K562 (cell line): ENCODE results near the gene NAPEPLD. TPM values are rescaled to one million over a fixed set of nuclear protein-coding genes. Genes with fewer than 3 reads are reported as not detected.

Experiments
- ATAC-seq: fragments of 200-7000 bp; cut with Tn5 transposase; 3 replicates; pipeline ENCODE4 v1.9.1; 2020; ENCODE audit warnings: moderate library complexity
- BruUV-seq: library from RNA; stranded (reverse); fragments of 400-500 nt; replicated peaks from 2 replicates; lab custom pipeline; 2021; lab: Mats Ljungman, UMichigan
- CTCF ChIA-PET: fragments of 300-600 bp; formaldehyde crosslinking; extraction: SDS; loops from one replicate; lab custom pipeline; 2021; ENCODE audit warnings: low intra/inter-chr PET ratio; lab: Yijun Ruan, JAX
- POLR2A ChIA-PET: fragments of 300-600, 350-650 bp; sonication (Branson Sonifier 250); formaldehyde crosslinking; extraction: SDS; loops from one replicate; lab custom pipeline; 2021; ENCODE audit warnings: antibody characterized with exemption, inconsistent platforms; lab: Yijun Ruan, JAX
- DNase-seq, 4 experiments: peaks; one replicate each; pipeline versions ENCODE4 v3.0.0 to v3.0.0-alpha.2; 2011 to 2018; ENCODE audit warnings: low spot score in 3 of 4, mixed read lengths in 3 of 4; ENCODE audit errors: extremely low read depth in 1 of 4
- FAIRE-seq: peaks from 2 replicates; lab custom pipeline; 2011; peaks lifted over from hg19 to GRCh38; lab: Jason Lieb, UNC
- H2AFZ ChIP-seq: 2 replicates; pipeline ENCODE4 v1.6.0; 2011; ENCODE audit warnings: low read depth, low read length, control low read depth, inconsistent platforms
- H3K27ac ChIP-seq: fragments of 200-600 bp; 3 replicates; pipeline ENCODE4 v1.8.0; 2011; ENCODE audit warnings: low read depth, mild to moderate bottlenecking, control low read depth, inconsistent platforms, low read length, moderate library complexity, mixed read lengths; ENCODE audit errors: extremely low read depth
- H3K27me3 ChIP-seq, 2 experiments: fragments of 300-600 bp in 1 of 2; 2 replicates in 1 of 2; 3 replicates in 1 of 2; pipeline versions ENCODE4 v1.6.0 to v1.8.0; 2011; ENCODE audit warnings: inconsistent platforms in 2 of 2, low read length in 2 of 2, mild to moderate bottlenecking in 1 of 2, mixed read lengths in 1 of 2, moderate library complexity in 1 of 2; ENCODE audit not compliant: control insufficient read depth in 2 of 2, insufficient read depth in 2 of 2
- H3K36me3 ChIP-seq: fragments of 300-600 bp; 3 replicates; pipeline ENCODE4 v1.8.0; 2011; ENCODE audit warnings: mild to moderate bottlenecking, low read length, inconsistent platforms; ENCODE audit not compliant: control insufficient read depth, insufficient read depth
- H3K4me1 ChIP-seq, 2 experiments: fragments of 200-600 bp in 1 of 2; replicated peaks in 1 of 2; 2 replicates in 1 of 2; 3 replicates in 1 of 2; pipeline versions ENCODE4 v1.5.1 to v1.8.0; 2011; ENCODE audit warnings: inconsistent platforms in 2 of 2, low read length in 2 of 2, mild to moderate bottlenecking in 1 of 2, mixed read lengths in 1 of 2, moderate library complexity in 1 of 2; ENCODE audit not compliant: control insufficient read depth in 2 of 2, insufficient read depth in 2 of 2
- H3K4me2 ChIP-seq: 2 replicates; pipeline ENCODE4 v1.6.1; 2011; ENCODE audit warnings: low read length, control low read depth, inconsistent platforms, mixed read lengths; ENCODE audit not compliant: insufficient read depth
- H3K4me3 ChIP-seq: fragments of 200-600 bp; sonication (generic), shearing (Covaris generic); 2 replicates; pipeline ENCODE4 v1.5.1; 2016; ENCODE audit warnings: control low read depth, inconsistent platforms
- H3K79me2 ChIP-seq: fragments of 200-600 bp; 3 replicates; pipeline ENCODE4 v1.8.0; 2011; ENCODE audit warnings: low read length, inconsistent platforms; ENCODE audit not compliant: control insufficient read depth, insufficient read depth
- H3K9ac ChIP-seq, 2 experiments: 2 replicates each; pipeline versions ENCODE4 v1.6.0 to v1.6.1; 2011; ENCODE audit warnings: low read depth in 2 of 2, low read length in 2 of 2, control low read depth in 1 of 2, inconsistent platforms in 1 of 2, mild to moderate bottlenecking in 1 of 2, mixed read lengths in 1 of 2; ENCODE audit not compliant: insufficient read depth in 1 of 2
- H3K9me1 ChIP-seq: one replicate; pipeline ENCODE4 v1.6.0; 2011; ENCODE audit warnings: inconsistent platforms, mild to moderate bottlenecking, low read length, moderate library complexity; ENCODE audit not compliant: control insufficient read depth, insufficient read depth
- H3K9me3 ChIP-seq: replicated peaks from 2 replicates; pipeline ENCODE4 v1.5.1; 2011; ENCODE audit warnings: low read depth, low read length, inconsistent platforms; ENCODE audit not compliant: control insufficient read depth, insufficient read depth
- H4K20me1 ChIP-seq: replicated peaks from 2 replicates; pipeline ENCODE4 v1.6.1; 2011; ENCODE audit warnings: low read length, inconsistent platforms, mixed read lengths; ENCODE audit not compliant: control insufficient read depth, insufficient read depth
- CHCHD3 ChIP-seq: fragments of 250-450 bp; sonication (Bioruptor Pico); IDR thresholded peaks from 2 replicates; pipeline ENCODE4 v2.1.2; 2022; ENCODE audit warnings: mild to moderate bottlenecking
- HDAC1 ChIP-seq, 2 experiments: fragments of 450-650 bp; IDR thresholded peaks; 2 replicates each; pipeline ENCODE4 v1.6.1; 2016 to 2017; ENCODE audit warnings: inconsistent platforms in 1 of 2, mild to moderate bottlenecking in 1 of 2, moderate library complexity in 1 of 2
- HMGN3 ChIP-seq: IDR thresholded peaks from 2 replicates; pipeline ENCODE4 v1.6.1; 2011; ENCODE audit warnings: borderline replicate concordance, low read depth, mild to moderate bottlenecking, mixed read lengths, low read length; ENCODE audit not compliant: insufficient read length; ENCODE audit errors: extremely low read depth
- KLF16 ChIP-seq: IDR thresholded peaks from 2 replicates; pipeline ENCODE4 v1.6.1; 2016; ENCODE audit warnings: antibody characterized with exemption
- NR2C1 ChIP-seq, 2 experiments: fragments of 450-650 bp; IDR thresholded peaks; 2 replicates each; pipeline ENCODE4 v1.6.1; 2017; ENCODE audit warnings: mild to moderate bottlenecking in 2 of 2, antibody characterized with exemption in 1 of 2, inconsistent platforms in 1 of 2, missing compliant biosample characterization in 1 of 2, missing genetic modification characterization in 1 of 2
- RUNX1 ChIP-seq: sonication (generic); IDR thresholded peaks from 2 replicates; pipeline ENCODE4 v1.6.1; 2016; ENCODE audit warnings: antibody characterized with exemption, low read depth
- ZNF3 ChIP-seq: fragments of 250-450 bp; sonication (Bioruptor Pico); IDR thresholded peaks from 2 replicates; pipeline ENCODE4 v1.5.0; 2021; ENCODE audit warnings: mild to moderate bottlenecking, moderate library complexity
- ZNF766 ChIP-seq: fragments of 200-800 bp; sonication (Bioruptor generic); conservative IDR thresholded peaks from 2 replicates; pipeline ENCODE4 v1.6.1; 2016; ENCODE audit warnings: missing genetic modification characterization, missing compliant biosample characterization
- WGBS: fragments of 100-300 bp; shearing (Covaris generic); methylation state at CpG from one replicate; pipeline ENCODE4 v1.1.6; 2016; ENCODE audit warnings: low coverage, mixed read lengths; ENCODE audit not compliant: insufficient coverage; ENCODE audit errors: missing lambda C conversion rate; 5-methylcytosine and 5-hydroxymethylcytosine counted together
- in situ Hi-C: fragments of 300-500 bp; cut with MboI; formaldehyde crosslinking; loops from 4 replicates; pipeline ENCODE4 v1.15.0; 2018; ENCODE audit warnings: inconsistent platforms, mixed read lengths
- intact Hi-C: fragments of 100-400 bp; cut with micrococcal nuclease; formaldehyde crosslinking; loops from 2 replicates; pipeline ENCODE4 v1.14.2; 2022
- polyA plus RNA-seq, 8 experiments: library from polyadenylated mRNA; depleted of rRNA in 4 of 8; stranded (reverse) in 5 of 8; unstranded in 3 of 8; fragments of >200 nt; fragmentation: Nextera tagmentation in 2 of 8; fragmentation: Illumina TruSeq in 1 of 8; extraction: Ambion mirVana in 2 of 8; extraction: Trizol in 1 of 8; gene quantifications; 2 replicates each; pipeline versions ENCODE4 v1.2.1 to v1.2.3, GENCODE V29; 2011 to 2014; ENCODE audit warnings: inconsistent platforms in 1 of 8, missing spikeins in 1 of 8
- total RNA-seq, 7 experiments: library from RNA; depleted of rRNA in 6 of 7; stranded (reverse); fragments of >200 nt in 6 of 7; fragmentation: Illumina TruSeq in 2 of 7; extraction: Trizol in 2 of 7; gene quantifications; 2 replicates each; pipeline versions ENCODE4 v1.2.1 to v1.2.3, GENCODE V29; 2011 to 2021; ENCODE audit warnings: low replicate concordance in 1 of 7
- TF ChIP-seq, protein P1 (sequence below): fragments of 450-650 bp; formaldehyde crosslinking; IDR thresholded peaks from 2 replicates; pipeline ENCODE4 v1.4.0; 2020; ENCODE audit warnings: mild to moderate bottlenecking
- TF ChIP-seq, protein P2 (sequence below): fragments of 250-450 bp; sonication (Bioruptor Pico); IDR thresholded peaks from 2 replicates; pipeline ENCODE4 v1.9.0; 2021; ENCODE audit warnings: mild to moderate bottlenecking, inconsistent platforms
- TF ChIP-seq, protein P3 (sequence below): fragments of 200-800 bp; sonication (Bioruptor generic); IDR thresholded peaks from 2 replicates; pipeline ENCODE4 v1.6.1; 2017; ENCODE audit warnings: missing genetic modification characterization, missing compliant biosample characterization

Gene NAPEPLD
- total and polyA plus RNA-seq, 9 of the 15 experiments (the other 6 are each of a cell fraction or from before 2014, with no cell fraction given) = 3.2 to 11.0 (median 7.5) TPM

DNA sequence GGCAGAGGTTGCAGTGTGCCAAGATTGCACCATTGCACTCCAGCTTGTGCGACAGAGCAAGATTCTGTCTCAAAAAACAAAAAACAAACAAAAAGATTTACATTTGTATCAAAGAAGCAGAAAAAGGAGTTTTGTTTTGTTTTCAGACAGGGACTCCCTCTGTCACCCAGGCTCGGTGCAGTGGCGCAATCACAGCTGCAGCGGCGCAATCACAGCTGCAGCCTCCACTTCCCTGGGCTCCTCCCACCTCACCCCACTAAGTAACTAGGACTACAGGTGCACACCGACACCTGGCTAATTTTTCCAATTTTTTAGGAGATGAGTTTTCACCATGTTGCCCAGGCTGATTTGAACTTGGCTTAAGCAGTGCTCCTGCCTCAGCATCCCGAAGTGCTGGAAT is 72.1 kb downstream of the NAPEPLD start (continued):
- TF ChIP-seq, protein P1, sequence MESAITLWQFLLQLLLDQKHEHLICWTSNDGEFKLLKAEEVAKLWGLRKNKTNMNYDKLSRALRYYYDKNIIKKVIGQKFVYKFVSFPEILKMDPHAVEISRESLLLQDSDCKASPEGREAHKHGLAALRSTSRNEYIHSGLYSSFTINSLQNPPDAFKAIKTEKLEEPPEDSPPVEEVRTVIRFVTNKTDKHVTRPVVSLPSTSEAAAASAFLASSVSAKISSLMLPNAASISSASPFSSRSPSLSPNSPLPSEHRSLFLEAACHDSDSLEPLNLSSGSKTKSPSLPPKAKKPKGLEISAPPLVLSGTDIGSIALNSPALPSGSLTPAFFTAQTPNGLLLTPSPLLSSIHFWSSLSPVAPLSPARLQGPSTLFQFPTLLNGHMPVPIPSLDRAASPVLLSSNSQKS = no peak
- no peak for TF ChIP-seq KLF16
- TF ChIP-seq NR2C1 (IDR thresholded peaks at IDR 0.05) = no peak
- TF ChIP-seq NR2C1 (tag; IDR thresholded peaks at IDR 0.05) = no peak
- no peak for TF ChIP-seq HMGN3
- TF ChIP-seq ZNF3 (CRISPR knock-in tag) = no peak
- TF ChIP-seq, all 486 proteins: peak for 5

DNA sequence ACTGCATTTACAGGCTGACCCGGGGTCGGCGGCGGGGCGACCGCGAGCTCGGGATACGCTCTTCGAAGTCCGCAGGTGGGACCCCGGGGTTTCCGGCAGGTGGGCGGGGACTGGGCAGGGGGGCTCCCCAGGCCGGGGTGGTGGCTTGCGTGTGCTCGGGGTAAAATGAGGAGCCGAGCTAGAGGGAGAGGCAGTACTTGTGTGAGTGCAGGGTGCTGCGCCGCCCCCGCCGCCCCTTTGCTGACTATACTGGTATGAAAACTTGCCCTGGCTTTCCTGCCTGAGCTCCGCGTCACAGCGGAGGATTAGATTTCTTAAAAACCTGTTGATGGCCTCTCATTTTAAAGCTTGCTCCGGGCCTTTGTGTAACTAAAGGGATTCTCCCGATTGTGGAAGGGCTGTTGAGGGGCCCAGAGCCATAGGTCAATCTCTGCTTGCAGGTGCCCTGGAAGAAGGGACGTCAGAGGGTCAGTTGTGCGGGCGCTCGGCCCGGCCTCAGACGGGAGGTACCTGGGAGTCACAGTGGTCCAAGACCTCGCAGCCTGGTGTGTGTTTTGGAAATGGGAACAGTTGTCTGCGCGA is 73.5 kb downstream of the NAPEPLD start:
- peak; percentile 37 for ATAC-seq
- in situ Hi-C loops (no loop called here), intact Hi-C loops (loop anchor here (1.0 kb wide), 1 partner anchor 74 kb away; the partner anchor contains the start of gene NAPEPLD)
- FAIRE-seq = no peak
- BruUV-seq = TSS peak; percentile 63
- peak overlapping the region; percentile 82 for H3K27ac ChIP-seq
- H4K20me1 ChIP-seq = no peaks in the 10 kb centered on the region
- H3K9me3 ChIP-seq = no peaks in the 10 kb centered on the region
- peak overlapping the region; percentile 83 for H3K4me3 ChIP-seq
- H3K79me2 ChIP-seq = peaks cover 46% of the 10 kb centered on the region
- H3K27me3 ChIP-seq = no peaks in the 10 kb centered on the region
- ChIA-PET POLR2A (interaction anchor here (0.9 to 2.5 kb wide), 13 partner anchors 9 to 218 kb away, joined by 3 to 11 read pairs (median 4); partner anchors contain the start of gene NAPEPLD), CTCF (no interaction called here)
- H3K9ac ChIP-seq = peak overlapping the region; percentile 86 to 99
- H3K4me2 ChIP-seq = peak overlapping the region; percentile 99
- peaks cover 6 to 8% of the 10 kb centered on the region in 2 experiments; a peak in 4 of 5 replicates for H3K4me1 ChIP-seq
- peak; percentile 62 to 71 (median 68) for DNase-seq
- peak overlapping the region; percentile 100 for H2AFZ ChIP-seq
- H3K36me3 ChIP-seq = peaks cover 22% of the 10 kb centered on the region; the same call in 2 of the 3 replicates
- no peaks in the 10 kb centered on the region for H3K9me1 ChIP-seq
- under 1% methylated on average over 36 of the region's 36 CpGs for WGBS
- TF ChIP-seq, protein P2, sequence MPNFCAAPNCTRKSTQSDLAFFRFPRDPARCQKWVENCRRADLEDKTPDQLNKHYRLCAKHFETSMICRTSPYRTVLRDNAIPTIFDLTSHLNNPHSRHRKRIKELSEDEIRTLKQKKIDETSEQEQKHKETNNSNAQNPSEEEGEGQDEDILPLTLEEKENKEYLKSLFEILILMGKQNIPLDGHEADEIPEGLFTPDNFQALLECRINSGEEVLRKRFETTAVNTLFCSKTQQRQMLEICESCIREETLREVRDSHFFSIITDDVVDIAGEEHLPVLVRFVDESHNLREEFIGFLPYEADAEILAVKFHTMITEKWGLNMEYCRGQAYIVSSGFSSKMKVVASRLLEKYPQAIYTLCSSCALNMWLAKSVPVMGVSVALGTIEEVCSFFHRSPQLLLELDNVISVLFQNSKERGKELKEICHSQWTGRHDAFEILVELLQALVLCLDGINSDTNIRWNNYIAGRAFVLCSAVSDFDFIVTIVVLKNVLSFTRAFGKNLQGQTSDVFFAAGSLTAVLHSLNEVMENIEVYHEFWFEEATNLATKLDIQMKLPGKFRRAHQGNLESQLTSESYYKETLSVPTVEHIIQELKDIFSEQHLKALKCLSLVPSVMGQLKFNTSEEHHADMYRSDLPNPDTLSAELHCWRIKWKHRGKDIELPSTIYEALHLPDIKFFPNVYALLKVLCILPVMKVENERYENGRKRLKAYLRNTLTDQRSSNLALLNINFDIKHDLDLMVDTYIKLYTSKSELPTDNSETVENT = peak; percentile 1; the same call in 1 of the 2 replicates
- peak in 1 of 2 experiments; percentile 24; a peak in 1 of 4 replicates for TF ChIP-seq HDAC1 (IDR thresholded peaks at IDR 0.05)
- 0 out of 2 replicates have a peak, but pooled peaks have one; percentile 3 for TF ChIP-seq ZNF766
- TF ChIP-seq, protein P3, sequence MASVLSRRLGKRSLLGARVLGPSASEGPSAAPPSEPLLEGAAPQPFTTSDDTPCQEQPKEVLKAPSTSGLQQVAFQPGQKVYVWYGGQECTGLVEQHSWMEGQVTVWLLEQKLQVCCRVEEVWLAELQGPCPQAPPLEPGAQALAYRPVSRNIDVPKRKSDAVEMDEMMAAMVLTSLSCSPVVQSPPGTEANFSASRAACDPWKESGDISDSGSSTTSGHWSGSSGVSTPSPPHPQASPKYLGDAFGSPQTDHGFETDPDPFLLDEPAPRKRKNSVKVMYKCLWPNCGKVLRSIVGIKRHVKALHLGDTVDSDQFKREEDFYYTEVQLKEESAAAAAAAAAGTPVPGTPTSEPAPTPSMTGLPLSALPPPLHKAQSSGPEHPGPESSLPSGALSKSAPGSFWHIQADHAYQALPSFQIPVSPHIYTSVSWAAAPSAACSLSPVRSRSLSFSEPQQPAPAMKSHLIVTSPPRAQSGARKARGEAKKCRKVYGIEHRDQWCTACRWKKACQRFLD = peak; percentile 62; the same call in 1 of the 2 replicates
- TF ChIP-seq CHCHD3 (CRISPR knock-in tag) = 0 out of 2 replicates have a peak, but pooled peaks have one; percentile 22
- TF ChIP-seq RUNX1 = no peak
